ENCODE data around the gene YBX3. TPM values are rescaled to one million over a fixed set of nuclear protein-coding genes. Genes with fewer than 3 reads are reported as not detected.
A peak's percentile ranks its signal among the peaks of the same experiment; 100 is the strongest.

YBX3 gene
- total and polyA plus RNA-seq, 4 donors, result 277 to 602 (median 360) TPM

DNA sequence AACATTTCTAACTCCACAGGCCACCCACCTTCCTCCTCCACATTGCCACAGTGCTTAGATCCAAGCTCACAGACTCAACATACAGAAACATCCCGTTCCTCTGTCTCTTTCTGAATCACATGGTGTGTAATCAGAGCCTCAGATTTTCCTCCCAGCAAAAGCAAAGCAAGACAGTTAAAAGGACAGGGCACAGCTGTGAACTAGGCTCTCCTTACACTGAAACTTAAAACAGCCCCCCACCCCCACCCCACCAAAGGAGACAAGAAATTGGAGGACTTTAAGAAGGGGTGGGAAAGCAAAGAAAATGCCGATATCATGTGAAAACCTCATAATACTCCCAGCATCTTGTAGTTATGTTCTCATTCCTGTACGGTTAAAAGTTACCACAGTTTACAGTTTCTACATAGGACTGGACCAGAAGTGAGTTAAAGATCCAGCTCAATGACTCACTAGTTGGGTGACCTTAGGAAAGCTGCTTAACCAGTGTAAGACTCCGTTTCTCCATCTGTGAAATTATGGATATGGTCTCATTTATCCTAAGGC is 4.8 kb downstream of the YBX3 start:
- Histone ChIP-seq H3K9me3 (ENCODE audit: control insufficient read depth, low read length) (no peaks in the 10 kb centered on the region), H3K27me3 (ENCODE audit: control insufficient read depth in 1 of 2, insufficient read depth in 2 of 2, low read length in 1 of 2) (peaks cover 0 to 1% of the 10 kb centered on the region in 2 donors), H3K4me1 (ENCODE audit: control insufficient read depth in 1 of 2, insufficient read depth in 2 of 2, low read length in 2 of 2) (peaks cover 2 to 6% of the 10 kb centered on the region in 2 donors), H3K4me3 (ENCODE audit: low read length in 2 of 2) (no peak overlapping the region), H3K36me3 (ENCODE audit: control insufficient read depth in 1 of 2, insufficient read depth in 2 of 2, low read length in 1 of 2) (peaks cover 0 to under 1% of the 10 kb centered on the region in 2 donors), H3K27ac (ENCODE audit: low read depth in 1 of 2, low read length in 2 of 2) (peak overlapping the region; percentile 23 to 36)
- WGBS, 2 donors, result 47% methylated on average over 4 of the region's 4 CpGs
- DNase-seq (no peak), ATAC-seq (ENCODE audit: low FRiP score) (no peak)
- intact Hi-C loops (cut with DNase I), result loop anchor here in 1 of 2 donors (10.0 kb wide), 1 partner anchor 504 kb away; the partner anchor contains the start of gene GABARAPL1

DNA sequence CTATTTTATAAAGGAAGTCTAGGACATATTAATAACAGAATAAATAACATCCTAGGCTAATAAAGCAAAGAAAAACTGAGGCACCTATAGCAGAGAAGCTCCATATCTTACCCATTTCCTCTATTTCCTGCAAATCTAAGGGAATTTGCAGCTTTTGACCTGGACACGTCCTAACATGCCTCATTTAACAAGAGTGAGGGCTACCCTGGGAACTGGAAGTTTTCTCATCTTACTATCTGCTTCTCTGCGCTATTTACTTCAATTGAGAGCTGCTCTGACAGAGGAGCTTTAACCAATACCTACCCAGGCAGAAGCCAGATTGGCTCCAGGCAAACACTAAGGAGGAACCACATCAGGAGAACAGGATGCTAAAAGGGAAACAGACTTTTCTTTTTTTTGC is 5.7 kb downstream of the YBX3 start:
- Histone ChIP-seq H3K36me3 (ENCODE audit: control insufficient read depth in 1 of 2, insufficient read depth in 2 of 2, low read length in 1 of 2) (peaks cover 0 to 6% of the 10 kb centered on the region in 2 donors), H3K9me3 (ENCODE audit: control insufficient read depth, low read length) (no peaks in the 10 kb centered on the region), H3K27me3 (ENCODE audit: control insufficient read depth in 1 of 2, insufficient read depth in 2 of 2, low read length in 1 of 2) (no peaks in the 10 kb centered on the region), H3K4me1 (ENCODE audit: control insufficient read depth in 1 of 2, insufficient read depth in 2 of 2, low read length in 2 of 2) (peaks cover 2 to 6% of the 10 kb centered on the region in 2 donors), H3K4me3 (ENCODE audit: low read length in 2 of 2) (no peak overlapping the region), H3K27ac (ENCODE audit: low read depth in 1 of 2, low read length in 2 of 2) (peak overlapping the region; percentile 57 to 90)
- no peak for DNase-seq
- intact Hi-C loops (cut with DNase I), result loop anchor here in 1 of 2 donors (10.0 kb wide), 1 partner anchor 503 kb away; the partner anchor contains the start of gene GABARAPL1
- WGBS, 2 donors, result 43 to 52% methylated on average over 2 of the region's 2 CpGs
- no peak for ATAC-seq (ENCODE audit: low FRiP score)

- intact Hi-C loops (cut with DNase I), result loop anchor here in 1 of 2 donors (10.0 kb wide), 1 partner anchor 502 kb away; the partner anchor contains the start of gene GABARAPL1
- H3K4me1 ChIP-seq (ENCODE audit: control insufficient read depth in 1 of 2, insufficient read depth in 2 of 2, low read length in 2 of 2), result peaks cover 2 to 6% of the 10 kb centered on the region in 2 donors
- H3K4me3 ChIP-seq (ENCODE audit: low read length in 2 of 2), result no peak overlapping the region
- peaks cover 0 to 7% of the 10 kb centered on the region in 2 donors for H3K36me3 ChIP-seq (ENCODE audit: control insufficient read depth in 1 of 2, insufficient read depth in 2 of 2, low read length in 1 of 2)
- ATAC-seq (ENCODE audit: low FRiP score), result peak; percentile 87
- DNase-seq, result peak; percentile 88 to 91
- H3K27ac ChIP-seq (ENCODE audit: low read depth in 1 of 2, low read length in 2 of 2), result peak overlapping the region in 1 of 2 donors; percentile 56
- no peaks in the 10 kb centered on the region for H3K27me3 ChIP-seq (ENCODE audit: control insufficient read depth in 1 of 2, insufficient read depth in 2 of 2, low read length in 1 of 2)
- WGBS, 2 donors, result 3 to 6% methylated on average over 6 of the region's 6 CpGs
- no peaks in the 10 kb centered on the region for H3K9me3 ChIP-seq (ENCODE audit: control insufficient read depth, low read length)
Measured at GRCh38 chr12:10716704-10717315, 6.3 kb downstream of the YBX3 start.

GRCh38 chr12:10716277-10716676 is 6.8 kb downstream of the YBX3 start:
- H3K36me3 ChIP-seq (ENCODE audit: control insufficient read depth in 1 of 2, insufficient read depth in 2 of 2, low read length in 1 of 2), result peaks cover 0 to 7% of the 10 kb centered on the region in 2 donors
- intact Hi-C loops (cut with DNase I), result loop anchor here in 1 of 2 donors (10.0 kb wide), 1 partner anchor 501 kb away; the partner anchor contains the start of gene GABARAPL1
- no peak for ATAC-seq (ENCODE audit: low FRiP score)
- no peak overlapping the region for H3K4me3 ChIP-seq (ENCODE audit: low read length in 2 of 2)
- no peaks in the 10 kb centered on the region for H3K9me3 ChIP-seq (ENCODE audit: control insufficient read depth, low read length)
- H3K27ac ChIP-seq (ENCODE audit: low read depth in 1 of 2, low read length in 2 of 2), result peak overlapping the region in 1 of 2 donors; percentile 57
- no peak for DNase-seq
- 12 to 27% methylated on average over 4 of the region's 4 CpGs for WGBS, 2 donors
- no peaks in the 10 kb centered on the region for H3K27me3 ChIP-seq (ENCODE audit: control insufficient read depth in 1 of 2, insufficient read depth in 2 of 2, low read length in 1 of 2)
- H3K4me1 ChIP-seq (ENCODE audit: control insufficient read depth in 1 of 2, insufficient read depth in 2 of 2, low read length in 2 of 2), result peaks cover 2 to 6% of the 10 kb centered on the region in 2 donors

DNA sequence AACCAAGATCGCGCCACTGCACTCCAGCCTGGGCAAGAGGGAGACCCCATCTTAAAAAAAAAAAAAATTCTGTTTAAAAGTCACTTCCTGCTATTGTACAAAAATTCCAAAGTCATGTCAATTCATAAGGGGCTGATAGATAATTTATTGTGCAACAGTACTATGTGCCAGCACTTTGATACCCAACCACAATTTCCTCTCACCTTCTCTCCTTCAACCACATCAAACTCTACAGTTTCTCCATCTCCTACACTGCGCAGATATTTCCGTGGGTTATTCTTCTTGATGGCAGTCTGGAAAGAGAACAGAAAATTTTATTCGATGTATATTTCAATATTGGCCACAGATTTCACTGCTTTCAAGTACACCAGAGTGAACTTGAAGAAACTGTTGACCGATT is 7.6 kb downstream of the YBX3 start:
- H3K27me3 ChIP-seq (ENCODE audit: control insufficient read depth in 1 of 2, insufficient read depth in 2 of 2, low read length in 1 of 2), result no peaks in the 10 kb centered on the region
- ATAC-seq (ENCODE audit: low FRiP score) (no peak), DNase-seq (no peak)
- H3K4me3 ChIP-seq (ENCODE audit: low read length in 2 of 2), result no peak overlapping the region
- WGBS, 2 donors, result 93 to 96% methylated on average over 6 of the region's 6 CpGs
- no peaks in the 10 kb centered on the region for H3K9me3 ChIP-seq (ENCODE audit: control insufficient read depth, low read length)
- H3K27ac ChIP-seq (ENCODE audit: low read depth in 1 of 2, low read length in 2 of 2), result no peak overlapping the region
- intact Hi-C loops (cut with DNase I), result loop anchor here in 1 of 2 donors (10.0 kb wide), 1 partner anchor 501 kb away; the partner anchor contains the start of gene GABARAPL1
- peaks cover 0 to 7% of the 10 kb centered on the region in 2 donors for H3K36me3 ChIP-seq (ENCODE audit: control insufficient read depth in 1 of 2, insufficient read depth in 2 of 2, low read length in 1 of 2)
- H3K4me1 ChIP-seq (ENCODE audit: control insufficient read depth in 1 of 2, insufficient read depth in 2 of 2, low read length in 2 of 2), result peaks cover 2 to 6% of the 10 kb centered on the region in 2 donors

- Histone ChIP-seq H3K9me3 (ENCODE audit: control insufficient read depth, low read length) (no peaks in the 10 kb centered on the region), H3K27me3 (ENCODE audit: control insufficient read depth in 1 of 2, insufficient read depth in 2 of 2, low read length in 1 of 2) (no peaks in the 10 kb centered on the region), H3K4me1 (ENCODE audit: control insufficient read depth in 1 of 2, insufficient read depth in 2 of 2, low read length in 2 of 2) (peaks cover 0 to 3% of the 10 kb centered on the region in 2 donors), H3K27ac (ENCODE audit: low read depth in 1 of 2, low read length in 2 of 2) (no peak overlapping the region), H3K36me3 (ENCODE audit: control insufficient read depth in 1 of 2, insufficient read depth in 2 of 2, low read length in 1 of 2) (peaks cover 7% of the 10 kb centered on the region in 2 donors), H3K4me3 (ENCODE audit: low read length in 2 of 2) (no peak overlapping the region)
- DNase-seq (no peak), ATAC-seq (ENCODE audit: low FRiP score) (no peak)
- intact Hi-C loops (cut with DNase I), result loop anchor here in 1 of 2 donors (10.0 kb wide), 1 partner anchor 495 kb away; the partner anchor contains the start of gene GABARAPL1
- 96% methylated on average over 16 of the region's 16 CpGs for WGBS, 2 donors
Measured at GRCh38 chr12:10709808-10710207, 13.3 kb downstream of the YBX3 start.

DNA sequence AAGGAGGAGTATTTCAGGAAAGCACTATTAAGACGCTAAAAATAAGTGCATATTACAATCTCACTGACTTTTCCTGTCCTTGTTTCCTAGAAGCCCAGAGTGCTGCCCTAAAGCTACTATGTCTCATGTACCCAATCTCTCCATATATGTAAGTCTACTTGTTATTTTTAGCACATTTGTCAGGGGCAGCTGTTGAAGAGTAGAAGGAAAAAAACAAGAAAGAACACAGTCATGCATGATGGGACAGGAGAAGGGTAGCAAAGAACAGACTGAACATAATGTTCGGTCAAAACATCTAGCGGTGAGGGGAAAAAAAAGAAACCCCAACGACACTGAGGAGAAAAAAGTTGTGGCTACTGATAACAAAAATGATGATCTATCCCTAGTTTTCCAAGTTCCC is 14.3 kb downstream of the YBX3 start:
- intact Hi-C loops (cut with DNase I), result no loop called here
- 52 to 53% methylated on average over 4 of the region's 4 CpGs for WGBS, 2 donors
- H3K4me1 ChIP-seq (ENCODE audit: control insufficient read depth in 1 of 2, insufficient read depth in 2 of 2, low read length in 2 of 2), result peaks cover 0 to 3% of the 10 kb centered on the region in 2 donors

GRCh38 chr12:10705655-10706054 is 17.5 kb downstream of the YBX3 start:
- Histone ChIP-seq H3K27ac (ENCODE audit: low read depth in 1 of 2, low read length in 2 of 2) (no peak overlapping the region), H3K4me3 (ENCODE audit: low read length in 2 of 2) (no peak overlapping the region), H3K4me1 (ENCODE audit: control insufficient read depth in 1 of 2, insufficient read depth in 2 of 2, low read length in 2 of 2) (peaks cover 0 to 3% of the 10 kb centered on the region in 2 donors), H3K9me3 (ENCODE audit: control insufficient read depth, low read length) (no peaks in the 10 kb centered on the region), H3K36me3 (ENCODE audit: control insufficient read depth in 1 of 2, insufficient read depth in 2 of 2, low read length in 1 of 2) (peaks cover 5 to 10% of the 10 kb centered on the region in 2 donors), H3K27me3 (ENCODE audit: control insufficient read depth in 1 of 2, insufficient read depth in 2 of 2, low read length in 1 of 2) (no peaks in the 10 kb centered on the region)
- intact Hi-C loops (cut with DNase I), result no loop called here
- 2 to 4% methylated on average over 2 of the region's 2 CpGs for WGBS, 2 donors
- ATAC-seq (ENCODE audit: low FRiP score), result no peak
- DNase-seq, result no peak

More for the DNA sequence above, 14.3 kb downstream of the YBX3 start:
- Histone ChIP-seq H3K36me3 (ENCODE audit: control insufficient read depth in 1 of 2, insufficient read depth in 2 of 2, low read length in 1 of 2) (peaks cover 7 to 8% of the 10 kb centered on the region in 2 donors), H3K4me3 (ENCODE audit: low read length in 2 of 2) (no peak overlapping the region), H3K27me3 (ENCODE audit: control insufficient read depth in 1 of 2, insufficient read depth in 2 of 2, low read length in 1 of 2) (no peaks in the 10 kb centered on the region), H3K27ac (ENCODE audit: low read depth in 1 of 2, low read length in 2 of 2) (no peak overlapping the region), H3K9me3 (ENCODE audit: control insufficient read depth, low read length) (no peaks in the 10 kb centered on the region)
- DNase-seq (no peak), ATAC-seq (ENCODE audit: low FRiP score) (no peak)

All from aorta (tissue), 5 donors.